Bronchial epithelial cell (primary cell): ENCODE data around the gene SHB. TPM values are rescaled to one million over a fixed set of nuclear protein-coding genes. Genes with fewer than 3 reads are reported as not detected.

ENCODE experiments used
- DNase-seq: peaks from one replicate; pipeline ENCODE4 v3.0.0-alpha.2; 2010; ENCODE audit warnings: low read depth
- FAIRE-seq: peaks from 2 replicates; lab custom pipeline; 2011; peaks lifted over from hg19 to GRCh38; lab: Jason Lieb, UNC
- H3K27me3 ChIP-seq: 2 replicates; pipeline ENCODE4 v1.5.1; 2011; ENCODE audit warnings: low read length; ENCODE audit not compliant: control insufficient read depth, insufficient read depth
- H3K36me3 ChIP-seq: 2 replicates; pipeline ENCODE4 v1.5.1; 2011; ENCODE audit warnings: low read length; ENCODE audit not compliant: control insufficient read depth, insufficient read depth
- H3K4me3 ChIP-seq: 2 replicates; pipeline ENCODE4 v1.5.1; 2011; ENCODE audit warnings: mild to moderate bottlenecking, low read depth, low read length, control low read depth
- total RNA-seq: library from RNA; depleted of rRNA; stranded (reverse); fragments of >200 nt; gene quantifications from 2 replicates; pipeline ENCODE4 v1.2.1, GENCODE V29; 2014
- TF ChIP-seq, protein P1 (sequence below): IDR thresholded peaks from 2 replicates; pipeline ENCODE4 v1.5.1; 2011; ENCODE audit warnings: mild to moderate bottlenecking, moderate library complexity, low read length, control low read depth, inconsistent platforms; ENCODE audit not compliant: insufficient read depth, severe bottlenecking

Gene SHB
- total RNA-seq, 1 donor from 2014 or later = 14.5 TPM

DNA sequence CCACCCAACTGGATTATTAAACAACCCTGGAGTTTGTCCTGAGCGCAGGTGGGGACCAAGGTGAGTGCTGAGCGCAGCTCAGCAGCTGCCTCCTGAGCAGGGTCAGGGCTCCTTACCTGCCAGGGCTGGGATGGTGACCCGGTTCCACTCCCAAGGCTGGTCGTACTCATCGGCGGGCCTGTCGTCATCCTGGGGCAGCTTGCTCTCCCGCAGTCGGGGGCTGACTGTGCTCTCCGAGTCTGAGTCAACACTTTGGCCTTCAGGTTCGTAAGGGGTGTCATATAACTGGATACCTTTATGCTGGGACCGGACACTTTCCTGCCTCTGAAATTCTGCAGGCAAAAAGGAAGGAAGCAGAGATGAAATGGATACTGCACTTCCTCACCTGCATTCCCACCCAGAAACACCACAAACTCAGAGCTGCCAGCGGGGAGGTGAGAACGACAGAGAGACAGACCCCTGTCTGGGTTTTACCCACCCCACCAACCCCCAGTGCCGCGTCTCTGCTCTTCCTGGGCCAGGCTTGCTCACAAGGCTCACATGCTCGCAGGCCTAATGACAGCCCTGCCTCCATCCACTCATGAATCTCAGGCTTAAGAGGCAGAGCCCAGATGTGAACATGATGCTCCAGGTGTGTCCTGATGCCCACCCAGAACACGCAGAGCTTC is 94.4 kb downstream of the SHB start:
- TF ChIP-seq, protein P1, sequence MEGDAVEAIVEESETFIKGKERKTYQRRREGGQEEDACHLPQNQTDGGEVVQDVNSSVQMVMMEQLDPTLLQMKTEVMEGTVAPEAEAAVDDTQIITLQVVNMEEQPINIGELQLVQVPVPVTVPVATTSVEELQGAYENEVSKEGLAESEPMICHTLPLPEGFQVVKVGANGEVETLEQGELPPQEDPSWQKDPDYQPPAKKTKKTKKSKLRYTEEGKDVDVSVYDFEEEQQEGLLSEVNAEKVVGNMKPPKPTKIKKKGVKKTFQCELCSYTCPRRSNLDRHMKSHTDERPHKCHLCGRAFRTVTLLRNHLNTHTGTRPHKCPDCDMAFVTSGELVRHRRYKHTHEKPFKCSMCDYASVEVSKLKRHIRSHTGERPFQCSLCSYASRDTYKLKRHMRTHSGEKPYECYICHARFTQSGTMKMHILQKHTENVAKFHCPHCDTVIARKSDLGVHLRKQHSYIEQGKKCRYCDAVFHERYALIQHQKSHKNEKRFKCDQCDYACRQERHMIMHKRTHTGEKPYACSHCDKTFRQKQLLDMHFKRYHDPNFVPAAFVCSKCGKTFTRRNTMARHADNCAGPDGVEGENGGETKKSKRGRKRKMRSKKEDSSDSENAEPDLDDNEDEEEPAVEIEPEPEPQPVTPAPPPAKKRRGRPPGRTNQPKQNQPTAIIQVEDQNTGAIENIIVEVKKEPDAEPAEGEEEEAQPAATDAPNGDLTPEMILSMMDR = no peak
- DNase-seq (peak; percentile 84), FAIRE-seq (no peak)
- Histone ChIP-seq H3K4me3 (no peak overlapping the region), H3K36me3 (peaks cover 3% of the 10 kb centered on the region), H3K27me3 (no peaks in the 10 kb centered on the region)

DNA sequence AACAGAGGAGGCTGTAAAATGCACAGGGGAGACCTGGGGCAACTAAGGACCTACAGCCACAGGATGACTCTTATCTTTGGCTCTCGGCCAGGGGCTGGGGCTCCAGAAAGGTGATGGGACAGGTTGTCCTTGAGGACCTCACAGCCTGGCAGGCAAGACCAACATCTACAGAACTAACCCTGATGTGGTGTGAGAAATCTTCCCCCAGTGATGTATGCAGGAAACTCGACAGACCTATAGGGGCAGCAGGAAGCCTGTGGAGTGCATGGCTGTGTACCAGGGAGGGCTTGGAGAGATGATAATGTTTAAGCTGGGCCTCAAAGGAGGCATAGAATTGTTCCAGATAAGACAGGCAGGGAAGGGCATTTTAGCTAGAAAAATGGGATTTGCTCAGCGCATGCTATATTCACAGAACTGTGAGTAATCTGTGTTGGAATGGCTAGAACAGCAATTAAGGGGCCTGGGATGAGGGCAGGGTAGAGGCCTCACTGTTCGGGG is 96.6 kb downstream of the SHB start:
- no peak for FAIRE-seq
- TF ChIP-seq, protein P1 = peak; percentile 7
- Histone ChIP-seq H3K4me3 (no peak overlapping the region), H3K27me3 (no peaks in the 10 kb centered on the region), H3K36me3 (peaks cover 2% of the 10 kb centered on the region)
- peak; percentile 34 for DNase-seq

DNA sequence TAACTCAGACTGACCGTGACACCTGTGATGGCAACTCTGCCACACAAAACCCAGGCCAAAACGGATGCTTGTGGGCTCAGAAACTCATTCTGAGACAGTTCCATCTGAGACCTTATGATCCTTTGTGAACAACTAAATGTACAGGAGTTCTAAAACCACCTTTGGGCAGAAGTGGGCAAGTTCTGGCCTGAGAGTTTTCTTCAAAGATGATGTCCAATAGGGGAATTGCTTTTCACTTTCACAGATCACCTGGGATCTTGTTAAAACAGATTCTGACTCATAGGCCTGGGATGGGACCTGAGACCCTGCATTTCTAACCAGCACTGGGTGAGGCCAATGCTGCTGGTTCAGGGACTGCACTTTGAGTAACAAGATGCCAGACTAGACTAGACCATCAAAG is 97.3 kb downstream of the SHB start:
- Histone ChIP-seq H3K27me3 (no peaks in the 10 kb centered on the region), H3K36me3 (peaks cover 2% of the 10 kb centered on the region), H3K4me3 (no peak overlapping the region)
- DNase-seq (peak; percentile 83), FAIRE-seq (no peak)
- TF ChIP-seq, protein P1 = no peak

DNA sequence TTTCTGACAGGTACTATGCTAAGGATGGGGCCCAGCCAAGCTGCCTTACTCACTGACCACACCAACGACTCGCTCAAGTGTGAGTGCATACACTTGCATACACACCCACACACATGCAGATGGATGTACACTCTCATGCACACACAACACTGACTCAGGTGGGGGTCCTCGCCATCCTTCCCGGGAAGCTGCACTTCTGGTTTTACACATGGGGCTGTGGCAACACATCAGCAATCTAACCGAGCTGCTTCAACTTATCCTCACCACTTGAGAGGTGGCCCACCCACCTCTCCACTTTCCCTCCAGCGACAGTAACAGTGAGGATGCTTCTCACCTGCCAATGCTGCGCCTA is 97.9 kb downstream of the SHB start:
- H3K36me3 ChIP-seq = peaks cover 2% of the 10 kb centered on the region
- no peaks in the 10 kb centered on the region for H3K27me3 ChIP-seq
- H3K4me3 ChIP-seq = no peak overlapping the region
- FAIRE-seq = no peak
- TF ChIP-seq, protein P1 = no peak
- DNase-seq = no peak

DNA sequence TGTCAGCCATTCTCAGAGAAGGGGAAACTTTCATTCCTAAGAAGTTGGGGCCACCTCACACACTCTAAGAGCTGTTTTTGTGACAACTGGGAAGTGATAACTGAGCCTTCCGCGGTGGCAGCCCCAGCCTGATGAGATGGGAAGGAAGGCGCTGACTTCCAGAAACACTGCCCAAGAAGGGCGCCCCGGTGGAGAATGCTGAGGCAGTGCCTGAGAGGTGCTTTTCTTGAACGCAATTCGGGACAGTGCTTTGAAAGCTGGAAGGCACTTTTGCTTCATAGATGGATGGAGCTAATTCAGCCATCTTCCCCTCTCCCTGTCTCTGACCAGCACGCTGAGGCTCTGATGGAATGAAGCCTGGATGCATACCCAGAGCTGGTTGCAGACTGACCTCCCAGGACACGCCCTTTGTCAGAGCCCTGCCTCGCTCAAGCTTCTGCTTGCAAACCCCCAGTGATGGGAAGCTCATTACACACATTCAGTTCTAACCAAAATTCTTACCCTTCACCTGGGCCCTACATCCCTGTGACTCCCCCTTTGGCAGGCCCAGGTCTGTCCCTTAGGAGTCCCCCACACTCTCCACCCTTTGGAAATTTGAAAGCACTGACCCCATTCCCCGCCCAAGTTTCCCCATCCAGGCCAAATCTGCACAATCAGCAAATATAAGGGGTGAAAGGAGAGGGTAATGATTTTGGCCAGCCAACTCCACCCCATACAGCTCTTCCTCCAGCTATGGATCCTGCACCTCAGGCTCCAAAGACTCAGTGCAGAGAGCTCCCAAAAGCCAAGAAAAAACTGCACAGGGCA is 98.5 kb downstream of the SHB start:
- FAIRE-seq (no peak), DNase-seq (no peak)
- Histone ChIP-seq H3K27me3 (no peaks in the 10 kb centered on the region), H3K36me3 (peaks cover 2% of the 10 kb centered on the region), H3K4me3 (no peak overlapping the region)
- TF ChIP-seq, protein P1 = no peak
